T follicular helper cell (primary cell): ENCODE results near the gene TMEM109.
A peak's percentile ranks its signal among the peaks of the same experiment; 100 is the strongest.

ENCODE experiments used
- DNase-seq: peaks from one replicate; pipeline ENCODE4 v3.0.0-alpha.2; 2020; ENCODE audit warnings: low read depth
- total RNA-seq, 2 experiments: gene quantifications; one replicate each; lab custom pipeline; 2026; lab: John Stamatoyannopoulos, UW

The TMEM109 gene, protein sequence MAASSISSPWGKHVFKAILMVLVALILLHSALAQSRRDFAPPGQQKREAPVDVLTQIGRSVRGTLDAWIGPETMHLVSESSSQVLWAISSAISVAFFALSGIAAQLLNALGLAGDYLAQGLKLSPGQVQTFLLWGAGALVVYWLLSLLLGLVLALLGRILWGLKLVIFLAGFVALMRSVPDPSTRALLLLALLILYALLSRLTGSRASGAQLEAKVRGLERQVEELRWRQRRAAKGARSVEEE
- 69.9 to 103 reads per million in 2 experiments for total RNA-seq

DNA sequence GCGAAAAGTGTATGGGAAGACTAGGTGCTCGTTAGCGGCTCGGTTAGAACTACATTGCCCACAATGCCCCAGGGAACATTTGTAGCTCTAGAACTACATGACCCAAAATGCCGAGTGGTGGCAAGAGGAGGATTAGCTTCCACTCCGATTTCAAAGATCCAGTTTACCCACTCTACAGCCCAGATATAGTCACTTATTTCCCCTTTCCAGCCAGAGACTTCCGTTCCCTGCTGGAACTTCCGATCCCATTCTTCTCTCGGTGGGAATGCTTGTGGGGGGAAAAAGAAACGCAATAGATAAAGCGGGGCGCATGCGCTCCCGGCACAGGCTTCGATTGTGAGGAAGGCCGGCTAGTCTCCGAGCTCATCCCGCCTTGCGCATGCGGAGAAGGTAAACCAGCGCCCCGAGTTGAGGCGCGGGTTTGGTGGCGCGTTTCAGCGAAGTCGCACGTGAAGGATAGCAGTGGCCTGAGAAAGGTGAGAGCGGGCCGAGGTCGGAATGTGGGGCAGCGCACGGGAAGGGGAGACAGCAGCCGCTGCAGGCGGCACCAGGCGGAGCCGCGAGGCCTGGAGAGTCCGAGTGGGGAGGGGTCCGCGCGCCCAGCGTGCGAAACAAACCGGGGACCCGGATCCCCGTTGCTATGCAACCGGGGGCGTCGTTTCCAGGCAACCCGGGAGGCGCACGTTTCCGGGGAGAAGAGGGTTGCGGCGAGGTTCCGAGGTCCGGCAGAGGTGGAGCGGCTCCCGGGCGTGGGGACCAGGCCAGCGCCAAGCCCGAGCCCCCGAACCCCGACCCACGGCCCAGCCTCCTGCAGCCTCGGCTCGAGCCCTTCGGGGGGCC lies at the start of gene TMEM109:
Gene TMEM109, plus strand, starts transcription at position 366 of the 840 bp plus-strand sequence. CDS start 5,536 bp downstream, outside the sequence.
- peak; percentile 84 for DNase-seq

DNA sequence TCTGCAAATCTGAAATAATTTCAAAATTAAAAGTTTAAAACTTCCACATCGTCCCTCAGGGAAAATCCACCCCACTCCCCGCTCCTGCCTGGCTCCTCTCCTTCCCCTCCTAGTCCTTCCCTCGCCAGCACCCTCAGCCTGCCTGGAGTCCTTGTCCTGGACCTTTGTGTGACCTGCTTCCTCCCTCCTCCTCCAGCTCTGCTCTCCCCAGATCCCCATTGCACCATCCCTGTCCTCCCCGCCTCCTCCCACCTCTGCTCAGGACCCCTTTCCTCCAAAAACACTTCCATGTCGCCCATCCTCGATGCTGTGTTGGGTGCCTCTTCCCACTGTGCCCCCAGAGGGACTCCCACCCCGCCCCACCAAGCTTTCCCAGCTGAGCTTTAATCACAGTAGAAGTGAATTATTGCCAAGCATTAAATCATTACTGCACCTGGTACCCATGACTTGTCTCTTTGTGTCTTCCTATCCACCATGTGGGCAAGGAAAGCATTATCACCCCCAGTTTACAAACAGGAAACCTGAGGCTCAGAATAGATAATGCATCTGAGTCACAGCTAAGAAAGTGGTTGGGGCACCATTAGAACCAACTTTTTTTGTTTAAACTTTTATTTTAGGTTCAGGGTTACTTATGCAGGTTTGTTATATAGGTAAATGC lies 49.0 kb upstream of the TMEM109 start:
- DNase-seq, result no peak

DNA sequence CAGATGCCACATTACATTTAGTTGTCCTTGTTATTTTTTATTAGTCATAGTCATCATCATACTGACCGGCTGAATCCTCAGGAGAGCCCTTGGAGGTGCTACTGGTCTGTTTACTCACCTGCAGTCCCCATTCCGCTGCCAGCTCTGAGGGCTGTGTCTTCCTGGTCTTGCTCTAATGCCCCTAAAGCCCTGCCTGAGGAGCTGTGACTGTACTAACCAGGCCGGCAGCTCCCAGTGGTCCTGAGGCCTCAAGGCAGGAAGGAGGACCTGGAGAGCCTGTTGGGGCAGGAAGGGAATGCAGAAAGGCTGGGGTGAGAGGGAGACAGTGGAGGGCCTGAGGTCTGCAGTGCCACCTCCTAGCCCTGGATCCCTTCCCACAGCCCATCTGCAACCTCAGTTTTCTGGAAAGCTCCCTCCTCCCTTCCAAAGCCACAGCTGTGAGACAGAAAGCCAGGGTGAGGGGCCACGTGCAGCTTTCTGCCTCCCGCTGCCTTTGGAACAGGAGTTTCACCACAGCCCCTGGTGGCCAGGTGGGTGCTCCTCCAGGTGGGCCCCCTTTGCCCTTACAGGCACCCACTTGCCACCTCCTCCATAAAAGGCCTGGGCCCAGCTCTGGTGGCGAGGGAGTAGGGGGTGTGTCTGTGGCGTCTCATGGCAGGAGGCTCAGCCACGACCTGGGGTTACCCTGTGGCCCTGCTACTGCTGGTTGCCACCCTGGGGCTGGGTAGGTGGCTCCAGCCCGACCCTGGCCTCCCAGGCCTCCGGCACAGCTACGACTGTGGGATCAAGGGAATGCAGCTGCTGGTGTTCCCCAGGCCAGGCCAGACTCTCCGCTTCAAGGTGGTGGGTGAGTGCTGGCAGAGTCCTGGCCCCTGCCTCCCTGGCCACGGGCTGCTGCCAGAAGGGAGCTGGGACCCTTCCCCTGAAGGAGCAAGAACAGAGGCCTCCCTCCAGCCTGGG lies 46.8 kb upstream of the TMEM109 start, which contains the start of gene ZP1:
Gene ZP1, plus strand, starts transcription at position 632 of the 960 bp plus-strand sequence. Its CDS starts 20 bp downstream, at position 652.
- no peak for DNase-seq

DNA sequence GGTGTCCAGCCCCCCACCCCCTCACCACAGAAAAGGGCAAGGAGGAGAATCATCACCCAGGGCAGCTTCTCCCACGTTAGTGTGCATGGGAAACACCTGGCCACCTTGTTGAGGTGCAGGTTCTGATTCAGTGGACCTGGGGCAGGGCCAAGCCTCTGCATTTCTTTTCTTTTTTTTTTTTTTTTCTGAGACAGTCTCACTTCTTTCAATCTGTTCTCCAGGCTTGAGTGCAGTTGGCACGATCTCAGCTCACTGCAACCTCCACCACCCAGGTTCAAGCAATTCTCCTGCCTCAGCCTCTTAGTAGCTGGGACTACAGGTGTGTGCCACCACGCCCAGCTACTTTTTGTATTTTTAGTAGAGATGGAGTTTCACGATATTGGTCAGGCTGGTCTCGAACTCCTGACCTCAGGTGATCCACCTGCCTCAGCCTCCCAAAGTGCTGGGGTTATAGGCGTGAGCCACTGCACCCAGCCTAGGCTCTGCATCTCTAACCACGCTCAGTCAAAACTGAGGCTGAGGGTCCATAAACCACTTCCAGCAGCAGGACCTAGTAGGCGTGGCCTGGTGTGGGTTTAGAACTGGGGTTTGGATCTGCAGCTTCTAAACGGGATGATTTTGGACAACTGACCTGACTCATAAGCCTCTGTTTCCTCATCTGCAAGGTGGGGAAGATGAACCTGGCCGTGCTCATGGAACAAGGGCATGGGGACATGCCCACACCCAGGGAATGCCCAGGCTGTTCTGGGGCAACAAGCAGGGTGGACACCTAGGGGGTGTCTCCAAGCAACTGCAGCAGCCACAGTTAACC lies 45.9 kb upstream of the TMEM109 start:
- no peak for DNase-seq

DNA sequence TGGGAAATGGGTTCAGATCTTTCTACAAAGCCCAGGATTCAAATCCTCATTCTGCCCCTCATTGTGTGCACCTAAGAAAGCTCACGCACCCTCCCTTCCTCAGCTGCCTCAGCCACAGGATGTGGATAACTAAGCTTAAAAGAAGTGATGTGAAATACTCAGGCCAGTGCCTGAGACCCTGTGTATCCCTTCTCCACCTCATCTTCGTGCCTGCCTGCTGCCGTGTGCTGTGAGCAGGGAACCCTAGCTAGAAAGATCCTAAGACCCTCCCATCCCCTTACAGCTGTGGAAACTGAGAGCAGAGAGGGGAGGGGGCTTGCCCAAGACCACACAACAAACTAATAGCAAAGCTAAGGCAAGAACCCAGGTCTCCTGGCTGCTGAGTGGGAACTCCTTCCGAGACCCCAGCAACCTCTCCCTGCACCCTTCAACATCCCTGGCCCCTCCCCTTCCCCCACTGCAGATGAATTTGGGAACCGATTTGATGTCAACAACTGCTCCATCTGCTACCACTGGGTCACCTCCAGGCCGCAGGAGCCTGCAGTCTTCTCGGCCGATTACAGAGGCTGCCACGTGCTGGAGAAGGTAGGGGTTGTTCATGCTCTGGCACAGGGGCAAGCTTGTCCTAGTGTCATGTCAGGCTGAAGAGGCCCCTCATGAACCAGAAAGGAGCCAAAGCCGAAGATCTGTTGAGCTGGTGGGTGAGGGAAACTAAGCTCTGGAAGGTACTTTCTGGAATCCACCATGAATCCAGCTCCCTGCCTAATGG lies 45.1 kb upstream of the TMEM109 start:
- no peak for DNase-seq

DNA sequence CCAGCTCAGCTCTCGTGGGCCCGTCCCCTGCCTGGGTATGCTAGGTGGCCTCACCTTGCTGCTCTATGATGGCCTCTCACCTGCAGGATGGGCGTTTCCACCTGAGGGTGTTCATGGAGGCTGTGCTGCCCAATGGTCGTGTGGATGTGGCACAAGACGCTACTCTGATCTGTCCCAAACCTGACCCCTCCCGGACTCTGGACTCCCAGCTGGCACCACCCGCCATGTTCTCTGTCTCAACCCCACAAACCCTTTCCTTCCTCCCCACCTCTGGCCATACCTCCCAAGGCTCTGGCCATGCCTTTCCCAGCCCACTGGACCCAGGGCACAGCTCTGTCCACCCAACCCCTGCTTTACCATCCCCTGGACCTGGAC lies 44.5 kb upstream of the TMEM109 start:
- DNase-seq, result no peak

DNA sequence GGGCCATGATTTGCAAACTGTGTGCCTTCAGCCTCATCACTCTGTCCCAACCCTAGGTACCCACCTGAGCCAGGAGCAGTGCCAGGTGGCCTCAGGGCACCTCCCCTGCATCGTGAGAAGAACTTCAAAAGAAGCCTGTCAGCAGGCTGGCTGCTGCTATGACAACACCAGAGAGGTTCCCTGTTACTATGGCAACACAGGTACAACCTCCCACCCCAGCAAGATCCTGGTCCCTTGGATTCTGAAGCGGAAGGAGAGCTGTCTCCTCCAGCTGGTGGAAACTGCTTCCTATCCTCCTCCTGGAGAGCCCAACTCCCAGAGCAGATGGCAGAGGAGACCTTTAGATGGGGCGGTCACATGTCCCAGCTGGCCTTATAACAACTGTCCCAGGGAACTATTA lies 43.7 kb upstream of the TMEM109 start:
- DNase-seq, result no peak

DNA sequence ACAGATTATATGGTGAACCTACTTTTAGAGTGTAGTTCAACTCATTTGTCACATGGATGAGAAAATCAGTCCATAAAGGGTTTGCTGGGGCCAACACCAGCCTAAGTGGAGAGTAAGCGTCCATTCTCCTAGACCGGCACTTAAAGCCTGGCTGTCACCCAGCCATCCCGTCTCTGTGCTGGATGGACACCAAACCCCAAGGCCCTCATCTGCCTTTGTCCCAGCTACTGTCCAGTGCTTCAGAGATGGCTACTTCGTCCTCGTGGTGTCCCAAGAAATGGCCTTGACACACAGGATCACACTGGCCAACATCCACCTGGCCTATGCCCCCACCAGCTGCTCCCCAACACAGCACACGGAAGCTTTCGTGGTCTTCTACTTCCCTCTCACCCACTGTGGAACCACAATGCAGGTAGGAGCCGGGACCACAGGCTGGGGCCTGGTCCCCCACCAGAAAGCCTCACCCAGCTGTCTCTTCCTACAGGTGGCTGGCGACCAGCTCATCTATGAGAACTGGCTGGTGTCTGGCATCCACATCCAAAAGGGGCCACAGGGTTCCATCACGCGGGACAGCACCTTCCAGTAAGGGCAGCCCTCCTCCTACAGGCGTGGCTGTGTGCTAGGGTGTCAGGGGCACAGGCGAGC lies 43.1 kb upstream of the TMEM109 start:
- no peak for DNase-seq

DNA sequence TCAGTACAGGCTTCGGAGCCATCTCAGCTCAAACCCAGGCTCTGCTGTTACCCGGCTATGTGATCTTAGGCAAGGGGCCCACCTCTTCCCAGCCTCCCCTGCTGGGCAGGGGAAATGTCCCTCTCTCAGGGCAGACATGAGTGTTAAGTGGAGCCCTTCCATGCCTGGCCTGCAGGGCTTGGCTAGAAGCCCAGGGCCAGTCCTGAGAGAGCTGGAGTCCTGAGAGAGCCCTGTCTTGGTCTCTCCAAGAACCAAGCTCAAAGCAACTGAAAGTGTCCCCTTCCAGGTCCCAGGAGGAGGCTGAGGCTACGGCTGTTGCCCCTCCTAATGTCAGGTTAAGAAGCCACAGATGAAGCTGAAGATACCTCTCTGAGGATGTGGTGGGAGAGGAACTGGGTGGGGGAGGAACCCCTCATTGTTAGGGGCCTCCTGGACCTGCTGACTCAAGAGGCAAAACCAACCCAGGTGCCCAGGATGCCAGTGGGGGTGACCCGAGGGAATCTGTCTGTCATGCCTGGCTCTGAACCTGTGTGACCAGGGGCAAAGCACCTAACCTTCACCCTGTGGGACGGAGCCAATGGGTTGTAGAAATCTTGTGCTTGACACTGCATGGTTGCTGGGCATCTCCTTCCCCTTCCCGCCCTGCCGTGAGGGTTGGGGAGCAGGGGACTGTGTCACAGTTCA lies 42.4 kb upstream of the TMEM109 start:
- DNase-seq, result no peak

DNA sequence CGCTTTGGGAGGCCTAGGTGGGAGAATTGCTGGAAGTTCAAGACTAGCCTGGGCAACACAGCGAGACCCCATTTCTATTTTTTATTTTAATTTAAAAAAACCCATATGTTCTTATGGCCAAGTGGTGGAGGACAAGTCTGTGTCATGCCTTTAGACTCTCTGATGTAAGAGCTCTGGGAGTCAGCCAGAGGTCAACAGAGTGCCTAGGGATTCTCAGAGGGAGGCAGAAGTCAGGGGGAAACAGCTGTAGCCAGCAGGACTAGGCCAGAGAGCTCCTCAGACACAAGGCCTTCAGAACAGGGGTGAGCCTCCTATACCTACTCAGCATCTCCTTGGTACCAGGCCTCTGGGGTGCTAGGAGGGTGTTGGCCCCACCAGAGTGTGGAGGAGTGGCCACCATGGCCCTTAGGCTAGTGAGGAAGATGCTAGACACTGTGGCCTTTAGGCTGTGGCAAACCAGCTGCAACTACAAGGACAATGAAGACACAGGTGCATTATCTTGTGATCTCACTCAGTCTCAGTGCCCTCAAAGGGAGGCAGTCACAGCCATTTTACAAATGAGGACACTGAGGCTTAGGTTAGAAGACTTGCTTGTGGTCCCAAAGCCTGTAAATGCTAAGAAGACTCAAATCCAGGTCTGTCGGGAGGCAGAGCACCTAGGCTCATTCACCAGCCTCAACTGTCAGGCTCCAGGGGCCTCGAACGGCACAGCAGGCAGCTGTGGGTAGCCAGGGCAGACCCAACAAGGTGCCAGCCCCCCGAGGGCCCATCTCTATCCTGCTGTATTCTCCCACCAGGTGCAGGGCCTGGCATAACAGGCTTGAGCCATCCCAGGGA lies 41.6 kb upstream of the TMEM109 start:
- no peak for DNase-seq

DNA sequence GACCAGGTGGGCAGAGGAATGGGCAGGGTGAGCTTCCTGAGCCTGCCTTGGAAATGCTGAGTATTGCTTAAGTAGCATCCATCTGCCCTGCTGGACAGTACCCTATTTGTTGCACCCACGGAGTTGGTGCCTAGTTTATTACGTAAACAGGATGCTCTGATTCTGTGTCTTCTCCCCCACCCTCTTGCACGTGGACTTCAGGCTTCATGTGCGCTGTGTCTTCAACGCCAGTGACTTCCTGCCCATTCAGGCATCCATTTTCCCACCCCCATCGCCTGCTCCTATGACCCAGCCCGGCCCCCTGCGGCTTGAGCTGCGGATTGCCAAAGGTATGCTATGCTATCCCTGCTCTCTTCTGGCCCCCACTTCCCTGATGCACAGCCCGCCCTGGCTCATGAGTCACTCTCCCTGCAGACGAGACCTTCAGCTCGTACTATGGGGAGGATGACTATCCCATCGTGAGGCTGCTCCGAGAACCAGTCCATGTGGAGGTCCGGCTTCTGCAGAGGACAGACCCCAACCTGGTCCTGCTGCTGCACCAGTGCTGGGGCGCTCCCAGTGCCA lies 40.9 kb upstream of the TMEM109 start:
- DNase-seq, result no peak

DNA sequence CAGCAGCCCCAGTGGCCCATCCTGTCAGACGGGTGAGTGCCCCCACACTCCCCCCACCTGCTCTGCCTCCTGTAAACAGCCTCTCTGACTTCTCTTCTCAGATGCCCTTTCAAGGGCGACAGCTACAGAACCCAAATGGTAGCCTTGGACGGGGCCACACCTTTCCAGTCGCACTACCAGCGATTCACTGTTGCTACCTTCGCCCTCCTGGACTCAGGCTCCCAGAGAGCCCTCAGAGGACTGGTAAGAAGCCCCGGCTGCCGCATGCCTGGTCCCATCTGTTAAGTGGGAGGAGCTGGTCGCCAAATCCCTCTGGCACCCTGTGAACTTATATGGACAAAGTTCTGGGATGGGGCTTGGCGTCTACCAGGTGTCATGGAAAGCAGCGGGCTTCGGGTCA lies 40.4 kb upstream of the TMEM109 start:
- DNase-seq, result no peak

DNA sequence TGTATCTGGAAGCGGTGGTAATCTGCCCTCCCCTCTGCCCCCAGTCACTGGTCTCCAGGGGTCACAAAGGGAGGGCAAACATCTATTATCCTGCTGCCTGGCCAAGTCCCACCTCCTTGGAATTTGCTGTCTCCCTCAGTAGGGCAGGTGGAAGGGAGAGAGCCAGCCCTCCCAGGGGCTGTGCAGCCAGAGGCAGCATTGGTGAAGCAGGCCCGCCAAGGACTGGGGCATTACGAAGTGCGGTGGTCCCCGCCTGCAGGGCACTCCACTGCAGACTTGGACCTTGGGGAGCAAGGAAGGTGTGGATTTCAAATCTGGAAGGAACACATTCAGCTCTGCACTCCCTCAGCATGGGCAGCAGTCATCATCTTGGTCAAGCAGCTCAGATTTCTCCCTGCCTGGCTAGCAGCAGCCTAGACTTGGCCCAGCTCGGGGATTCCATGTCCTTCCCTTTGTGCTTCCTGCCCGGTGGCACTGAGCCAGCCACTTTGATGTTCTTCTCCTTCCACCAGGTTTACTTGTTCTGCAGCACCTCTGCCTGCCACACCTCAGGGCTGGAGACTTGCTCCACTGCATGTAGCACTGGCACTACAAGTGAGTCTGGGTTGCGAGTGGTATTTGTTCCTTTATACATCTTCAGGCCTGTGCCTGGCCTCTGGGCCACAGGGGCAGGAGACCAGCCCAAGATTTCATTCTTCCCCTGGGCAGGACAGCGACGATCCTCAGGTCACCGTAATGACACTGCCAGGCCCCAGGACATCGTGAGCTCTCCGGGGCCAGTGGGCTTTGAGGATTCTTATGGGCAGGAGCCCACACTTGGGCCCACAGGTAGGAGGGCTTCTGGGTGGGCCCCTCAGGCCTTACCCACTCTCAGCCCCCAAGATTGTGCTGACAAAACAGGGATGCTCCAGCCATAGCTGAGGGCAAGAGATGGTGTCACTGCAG lies 39.3 kb upstream of the TMEM109 start:
- DNase-seq, result no peak

DNA sequence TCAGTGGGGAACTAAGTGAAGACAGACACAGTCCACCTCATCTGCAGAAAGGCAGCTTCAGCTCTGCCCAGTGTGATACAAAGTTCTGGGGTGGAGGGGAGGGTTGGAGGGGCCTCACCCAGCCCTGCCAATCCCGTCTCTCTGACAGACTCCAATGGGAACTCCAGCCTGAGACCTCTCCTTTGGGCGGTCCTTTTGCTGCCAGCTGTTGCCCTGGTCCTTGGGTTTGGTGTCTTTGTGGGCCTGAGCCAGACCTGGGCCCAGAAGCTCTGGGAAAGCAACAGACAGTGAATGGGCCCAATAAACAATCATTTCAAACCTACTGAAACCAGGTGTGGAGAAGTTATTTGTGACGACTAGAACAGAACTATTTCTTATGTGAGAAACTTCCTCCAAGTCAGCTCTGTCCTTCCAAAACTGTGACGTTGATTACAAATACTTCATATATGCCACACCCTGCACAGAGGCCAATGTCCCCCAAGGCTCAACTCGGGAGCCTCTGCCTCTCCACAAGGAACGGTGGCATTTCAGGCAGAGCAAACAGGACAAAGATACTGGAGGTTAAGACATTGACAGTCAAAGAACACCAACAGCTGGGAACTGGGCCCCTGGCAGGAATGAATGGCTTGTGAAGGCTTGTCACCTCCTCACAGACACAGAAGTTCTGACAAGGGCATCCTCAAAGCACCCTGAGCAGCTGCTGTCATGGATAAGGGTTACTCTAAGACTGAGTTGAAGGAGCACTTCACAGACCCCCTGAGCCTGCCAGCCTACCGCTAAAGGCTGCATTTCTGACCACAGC lies 38.4 kb upstream of the TMEM109 start:
- no peak for DNase-seq

DNA sequence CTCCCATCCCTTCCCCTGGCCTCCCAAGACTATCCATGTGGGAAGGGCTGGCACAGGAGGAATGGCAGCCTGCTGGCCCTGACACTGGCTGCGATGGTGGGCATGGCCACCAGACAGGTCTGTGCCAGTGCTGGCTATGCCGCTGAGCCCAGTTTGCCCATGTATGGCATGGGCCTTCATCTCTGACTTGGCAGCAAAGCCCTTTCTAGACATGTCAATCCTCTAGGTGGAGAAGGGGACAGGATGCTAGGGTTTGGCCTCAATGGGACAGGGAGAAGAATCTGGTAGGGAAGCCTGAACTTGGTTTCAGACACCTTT lies 37.8 kb upstream of the TMEM109 start:
- no peak for DNase-seq
